ENCODE results near the gene SRRT.

GRCh38 chr7:100847360-100847759 is 27.5 kb upstream of the SRRT start:
- no peak for TF ChIP-seq REST (IDR thresholded peaks at IDR 0.05; ENCODE audit: borderline replicate concordance)
- TF ChIP-seq CTCF (IDR thresholded peaks at IDR 0.05; ENCODE audit: poor library complexity, severe bottlenecking): no peak
- TF ChIP-seq EZH2 (IDR thresholded peaks at IDR 0.05; ENCODE audit: borderline replicate concordance, insufficient read depth, low read length, poor library complexity, severe bottlenecking): no peak
- no peak for TF ChIP-seq POLR2AphosphoS5 (IDR thresholded peaks at IDR 0.05)
- TF ChIP-seq MXI1 (conservative IDR thresholded peaks at IDR 0.05; ENCODE audit: poor library complexity, severe bottlenecking): no peak
- TF ChIP-seq RAD21 (conservative IDR thresholded peaks at IDR 0.05): no peak

Measured in neural cell (in vitro differentiated cells).